GM19043 (cell line): Measurements from ENCODE around the gene NLGN1.

Source experiments
- ATAC-seq: cut with Tn5 transposase; IDR thresholded peaks from one replicate; pipeline ENCODE4 v1.9.1; 2021; ENCODE audit warnings: low read depth; ENCODE audit not compliant: unreplicated experiment

The NLGN1 gene

DNA sequence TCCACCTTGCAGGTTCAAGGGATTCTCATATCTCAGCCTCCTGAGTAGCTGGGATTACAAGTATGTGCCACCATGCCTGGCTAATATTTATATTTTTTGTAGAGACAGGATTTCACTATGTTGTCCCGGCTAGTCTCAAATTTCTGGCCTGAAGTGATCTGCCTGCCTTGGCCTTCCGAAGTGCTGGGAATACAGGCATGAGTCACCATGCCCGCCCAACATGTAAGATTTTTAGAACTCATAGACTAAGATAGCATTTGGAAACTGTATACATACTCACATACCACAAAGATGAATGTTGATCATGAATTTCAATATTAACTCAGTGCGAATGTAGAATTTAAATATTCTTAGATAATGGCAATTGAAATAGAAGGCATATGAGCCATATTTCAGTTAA, 718.9 kb downstream of the NLGN1 start:
- ATAC-seq, result no peak

DNA sequence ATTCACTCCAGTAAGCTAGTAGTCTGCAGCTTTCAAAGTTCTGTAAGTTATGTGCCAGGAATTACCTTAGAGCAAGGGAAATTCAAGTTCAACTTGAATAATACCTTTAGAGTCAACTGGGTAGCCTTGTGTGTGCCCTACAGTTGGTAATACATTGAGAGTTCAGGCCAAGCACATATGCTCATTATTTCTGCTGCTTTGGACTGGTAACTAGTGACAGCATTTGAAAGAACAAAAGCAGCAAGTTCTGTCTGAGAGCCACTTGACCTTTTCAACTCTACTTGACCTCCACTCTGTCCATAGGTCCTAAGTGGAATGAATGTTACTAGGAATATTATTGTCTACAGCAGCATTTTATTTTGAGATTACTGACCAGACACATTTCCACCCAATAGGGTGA, 723.5 kb downstream of the NLGN1 start:
- ATAC-seq, result no peak

DNA sequence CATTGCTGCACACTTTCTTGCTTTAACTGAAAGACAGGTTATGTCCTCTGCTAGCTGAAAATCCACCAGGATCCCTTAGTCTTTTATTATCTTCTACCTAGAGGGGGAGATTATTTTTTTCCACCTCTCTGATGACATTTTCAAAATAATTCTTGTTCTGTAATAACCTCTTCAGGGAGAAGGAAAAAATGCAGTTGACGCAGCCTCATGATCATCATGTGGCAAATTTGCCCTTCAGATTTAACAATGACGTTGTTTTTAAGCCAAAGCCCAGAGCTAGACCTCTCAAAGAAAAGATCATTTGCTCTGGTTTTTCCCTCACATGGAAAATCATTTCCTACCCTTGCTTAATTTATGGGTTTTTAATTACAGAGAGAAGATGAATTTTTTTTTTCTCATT, 724.9 kb downstream of the NLGN1 start:
- no peak for ATAC-seq

DNA sequence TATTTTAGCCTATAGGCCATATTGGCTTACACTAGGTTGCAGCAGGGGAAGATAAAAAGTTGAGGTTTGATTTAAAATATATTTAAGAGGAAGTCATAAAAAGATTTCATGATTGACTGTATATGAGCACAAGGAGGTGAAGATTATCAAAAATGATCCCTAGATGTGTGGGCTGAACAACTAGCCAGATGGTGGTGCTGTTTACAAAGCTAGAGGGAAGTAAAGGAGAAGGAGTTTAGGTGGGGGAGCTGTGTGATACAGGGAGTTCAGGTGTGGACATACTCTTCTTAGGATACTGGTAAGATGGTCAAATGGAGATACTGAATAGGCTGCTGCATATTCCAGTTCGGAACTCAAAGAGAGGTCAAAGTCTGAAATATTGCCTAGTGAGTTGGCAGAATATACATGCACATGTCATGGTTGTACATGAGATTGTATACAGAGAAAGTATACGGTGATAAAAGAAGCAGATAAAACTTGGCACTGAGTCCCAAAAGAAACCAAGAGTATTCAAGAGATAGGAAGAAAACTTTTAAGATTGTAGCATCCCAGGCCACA, 727.8 kb downstream of the NLGN1 start:
- no peak for ATAC-seq

DNA sequence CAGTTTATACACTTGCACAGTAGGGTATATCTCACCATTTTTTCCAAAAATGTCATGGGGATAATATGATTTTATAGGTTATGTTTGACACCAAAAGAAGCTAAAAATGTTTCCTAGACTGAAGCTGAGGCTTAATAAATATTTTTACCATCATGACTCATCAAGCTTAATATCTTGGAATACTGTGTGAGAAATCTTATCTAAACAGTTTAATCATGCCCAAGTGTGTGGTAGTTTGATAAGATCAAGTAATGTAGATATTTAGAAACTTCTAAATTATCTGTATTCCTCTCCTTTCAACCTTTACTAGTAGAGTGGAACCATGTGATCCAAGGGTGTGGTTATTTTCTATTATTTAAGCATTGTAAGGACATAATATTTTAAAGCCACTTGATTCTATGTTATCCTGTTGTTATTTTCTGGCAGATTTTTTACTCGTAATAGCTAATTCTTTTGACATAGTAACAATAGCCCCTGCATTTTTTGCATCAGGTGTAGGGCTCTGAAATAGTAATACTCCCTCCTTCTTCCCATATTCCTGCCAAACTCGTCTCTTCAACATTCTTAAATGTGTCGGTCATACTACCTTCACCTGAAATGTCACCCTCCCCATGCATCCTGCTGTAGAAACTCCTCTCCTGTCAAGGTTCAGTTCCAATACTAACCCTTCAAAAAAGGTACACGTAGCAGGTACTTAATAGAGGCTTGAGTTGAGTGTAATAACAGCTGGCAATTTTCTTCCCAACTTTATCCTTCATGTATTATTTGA, 729.6 kb downstream of the NLGN1 start:
- no peak for ATAC-seq

DNA sequence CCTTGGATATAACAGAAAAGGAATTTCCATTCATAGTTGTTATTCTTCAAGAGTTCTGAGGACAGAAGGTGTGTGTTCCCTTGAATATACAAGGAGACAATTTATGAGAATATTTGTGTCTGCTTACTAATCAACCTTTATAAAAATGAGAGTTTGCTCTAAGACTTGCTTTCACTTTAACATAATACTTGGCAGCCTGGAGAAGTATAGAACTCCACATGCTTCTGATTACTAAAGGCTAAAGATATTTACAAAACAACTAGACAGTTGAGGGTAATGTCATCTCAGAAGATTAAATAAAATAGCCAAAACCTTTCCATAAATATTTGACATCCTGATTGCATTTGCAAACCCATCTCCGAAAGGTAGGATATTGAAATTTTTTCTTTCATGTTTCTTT, 734.5 kb downstream of the NLGN1 start:
- ATAC-seq, result no peak

DNA sequence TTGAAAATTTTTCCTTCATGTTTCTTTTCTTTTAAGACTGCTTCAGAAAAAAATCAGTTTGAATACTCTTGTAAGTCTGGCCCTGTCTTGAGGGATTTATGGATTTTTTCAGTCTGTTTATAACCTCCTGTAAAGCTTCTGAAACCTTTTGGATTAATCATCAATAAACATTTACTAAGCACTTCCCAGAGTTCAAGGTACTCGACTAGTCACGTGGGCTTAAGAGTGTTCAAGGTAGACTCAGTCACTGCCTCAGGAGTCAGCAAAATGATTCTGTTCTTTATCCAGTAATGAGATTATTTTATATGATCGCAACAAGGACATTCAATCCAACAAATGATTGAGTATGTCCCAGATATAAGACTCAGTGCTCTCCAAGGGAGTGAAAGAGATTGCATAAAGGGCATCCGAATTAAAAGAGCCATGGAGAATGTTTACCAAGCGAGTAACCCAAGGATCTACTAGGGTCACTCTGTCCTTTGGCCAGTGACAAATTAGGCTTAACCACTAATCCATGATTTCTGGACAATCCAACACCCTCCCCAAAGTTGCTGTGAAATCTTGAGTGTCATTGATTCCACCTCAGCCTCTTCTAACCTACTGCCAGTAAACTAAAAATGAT, 735.0 kb downstream of the NLGN1 start:
- ATAC-seq, result no peak

DNA sequence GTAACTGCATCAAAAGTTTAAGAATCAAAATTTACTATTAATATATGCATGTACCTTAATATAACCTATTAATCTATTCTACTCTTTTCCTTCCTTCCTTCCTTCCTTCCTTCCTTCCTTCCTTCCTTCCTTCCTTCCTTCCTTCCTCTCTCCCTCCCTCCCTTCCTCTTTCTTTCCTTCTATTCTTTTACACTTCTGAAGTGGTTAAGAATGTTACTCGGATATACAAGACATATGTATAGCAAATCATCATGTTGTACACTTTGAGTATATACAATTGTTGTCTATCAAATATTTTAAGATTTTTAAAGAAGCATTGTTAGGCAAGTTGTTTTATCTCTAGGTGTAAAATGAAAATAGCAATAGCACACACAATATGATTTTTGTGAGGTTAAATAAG, 748.5 kb downstream of the NLGN1 start:
- no peak for ATAC-seq

DNA sequence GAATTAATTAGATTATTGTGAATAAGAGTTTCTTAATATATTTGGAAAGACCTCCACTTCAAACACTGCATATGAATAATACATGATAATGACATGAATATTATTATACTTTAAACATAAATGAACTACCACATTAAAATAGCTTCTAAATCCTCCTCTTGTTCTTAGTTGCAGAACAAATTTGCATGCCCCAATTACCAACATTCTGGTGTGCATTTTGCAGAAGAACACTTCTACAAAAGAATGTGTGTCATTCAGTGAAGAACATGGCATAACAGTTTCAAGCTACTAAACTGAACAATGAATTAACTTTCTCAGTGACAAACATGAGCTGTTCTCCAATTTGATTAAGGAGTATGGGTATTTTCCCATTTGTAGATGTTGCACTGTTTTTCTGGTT, 750.3 kb downstream of the NLGN1 start:
- ATAC-seq, result no peak

DNA sequence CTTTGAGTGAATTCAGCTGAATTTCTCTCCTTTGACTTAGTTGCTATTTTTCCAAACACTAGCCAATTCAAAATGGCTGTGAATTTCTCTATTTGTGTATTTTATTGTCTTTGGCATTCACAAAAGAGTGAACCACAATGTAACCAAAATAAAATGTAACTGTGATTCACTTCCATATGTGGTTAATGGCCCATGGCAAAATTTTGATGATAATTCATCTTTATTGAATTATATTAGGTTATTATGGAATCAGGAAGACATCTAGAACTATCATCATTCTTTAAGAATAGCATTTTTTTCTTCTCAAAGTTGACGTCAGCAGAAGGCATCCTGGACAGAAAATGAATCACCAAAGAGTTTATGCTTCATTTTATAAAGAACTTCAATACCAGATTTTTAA, 756.3 kb downstream of the NLGN1 start:
- no peak for ATAC-seq

DNA sequence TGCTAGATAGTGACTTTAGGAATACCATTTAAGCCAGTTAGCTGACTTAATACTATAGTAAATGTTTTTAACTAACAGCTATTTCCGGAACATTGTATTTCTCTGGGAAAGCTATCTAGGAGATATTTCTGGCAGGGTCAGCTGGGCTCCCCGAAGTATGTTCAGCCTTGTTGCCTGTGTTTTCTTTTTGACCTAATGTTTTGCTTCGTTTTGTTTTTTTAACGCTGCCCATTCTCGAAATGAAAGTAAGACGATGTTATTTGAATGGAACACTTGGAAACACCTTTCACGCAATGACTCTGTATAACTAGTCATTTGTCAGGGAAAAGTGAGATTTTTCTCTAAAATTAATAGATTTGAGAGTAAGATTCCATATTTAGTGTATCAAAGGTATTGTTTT, 758.7 kb downstream of the NLGN1 start:
- no peak for ATAC-seq

DNA sequence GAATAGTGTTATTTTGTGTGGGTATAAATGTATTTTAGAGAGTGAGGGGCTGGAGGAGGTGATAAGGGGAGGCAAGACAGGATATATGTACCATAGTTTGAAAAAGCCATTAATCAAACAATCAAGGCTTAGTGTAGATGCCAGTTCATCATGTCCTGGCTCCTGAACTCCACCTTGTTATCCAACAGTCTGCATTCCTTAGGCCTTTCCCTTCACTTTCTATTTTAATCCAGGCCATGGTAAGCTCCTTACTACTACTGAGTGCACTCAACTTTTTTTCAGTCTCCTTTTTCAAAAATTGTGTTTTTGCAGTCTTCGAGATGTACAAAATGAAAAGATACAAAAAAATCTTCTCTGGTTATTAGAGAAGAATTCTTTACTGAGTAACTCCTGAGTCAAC, 761.1 kb downstream of the NLGN1 start:
- ATAC-seq, result no peak

DNA sequence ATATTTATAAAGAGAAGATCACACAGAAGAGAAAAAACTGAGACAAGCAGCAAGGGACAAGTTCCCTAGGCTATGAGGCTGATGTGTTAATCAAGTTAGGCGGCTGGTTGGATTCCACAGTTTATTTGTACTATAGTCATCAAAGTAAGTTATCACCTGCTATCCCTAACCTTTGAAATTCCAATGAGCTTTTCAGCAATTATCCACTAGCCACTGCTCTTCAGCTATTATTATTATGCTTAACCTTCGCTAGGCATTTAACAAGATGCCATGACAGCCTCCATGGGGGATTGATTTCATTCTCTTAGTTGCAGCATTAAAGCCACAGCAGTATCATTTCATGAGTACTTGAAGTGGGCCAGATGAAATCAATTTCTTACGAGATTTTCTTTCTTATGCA, 762.1 kb downstream of the NLGN1 start:
- ATAC-seq, result no peak

DNA sequence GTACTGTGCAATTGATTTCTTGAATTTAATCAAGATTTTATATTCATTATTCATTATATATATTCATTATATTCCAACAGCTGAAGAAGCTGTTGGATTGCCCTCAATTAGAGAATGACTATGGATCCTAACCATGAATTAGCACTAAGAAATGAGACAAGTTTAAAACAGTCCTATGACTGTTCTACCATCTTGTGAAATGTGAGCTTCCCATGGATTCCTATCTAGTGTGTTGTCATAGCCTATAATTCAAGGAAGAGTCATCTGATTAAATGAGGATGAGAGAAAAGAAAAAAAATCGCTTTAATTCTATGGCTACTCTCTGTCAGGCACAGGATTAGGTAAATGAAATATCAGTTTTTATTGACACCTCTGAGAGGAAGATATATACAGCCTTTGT, 765.0 kb downstream of the NLGN1 start:
- ATAC-seq, result no peak

DNA sequence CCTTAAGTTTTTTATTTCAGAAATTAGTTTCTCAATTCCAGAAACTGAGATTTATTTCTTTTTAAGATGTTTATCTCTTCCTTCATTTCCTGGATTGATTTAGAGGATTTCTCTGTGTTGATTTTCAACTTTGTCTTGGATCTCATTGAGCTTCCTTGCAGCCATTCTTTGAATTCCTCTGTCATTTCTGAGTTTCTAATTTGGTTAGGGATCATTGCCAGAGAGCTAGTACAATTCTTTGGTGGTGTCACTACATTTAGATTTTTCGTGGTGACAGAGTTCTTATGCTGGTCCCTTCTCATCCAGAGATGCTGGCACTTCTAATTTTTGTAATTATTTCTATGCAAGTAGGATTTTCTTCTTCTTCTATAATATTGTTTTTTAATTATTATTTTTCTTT, 770.5 kb downstream of the NLGN1 start:
- ATAC-seq, result no peak

DNA sequence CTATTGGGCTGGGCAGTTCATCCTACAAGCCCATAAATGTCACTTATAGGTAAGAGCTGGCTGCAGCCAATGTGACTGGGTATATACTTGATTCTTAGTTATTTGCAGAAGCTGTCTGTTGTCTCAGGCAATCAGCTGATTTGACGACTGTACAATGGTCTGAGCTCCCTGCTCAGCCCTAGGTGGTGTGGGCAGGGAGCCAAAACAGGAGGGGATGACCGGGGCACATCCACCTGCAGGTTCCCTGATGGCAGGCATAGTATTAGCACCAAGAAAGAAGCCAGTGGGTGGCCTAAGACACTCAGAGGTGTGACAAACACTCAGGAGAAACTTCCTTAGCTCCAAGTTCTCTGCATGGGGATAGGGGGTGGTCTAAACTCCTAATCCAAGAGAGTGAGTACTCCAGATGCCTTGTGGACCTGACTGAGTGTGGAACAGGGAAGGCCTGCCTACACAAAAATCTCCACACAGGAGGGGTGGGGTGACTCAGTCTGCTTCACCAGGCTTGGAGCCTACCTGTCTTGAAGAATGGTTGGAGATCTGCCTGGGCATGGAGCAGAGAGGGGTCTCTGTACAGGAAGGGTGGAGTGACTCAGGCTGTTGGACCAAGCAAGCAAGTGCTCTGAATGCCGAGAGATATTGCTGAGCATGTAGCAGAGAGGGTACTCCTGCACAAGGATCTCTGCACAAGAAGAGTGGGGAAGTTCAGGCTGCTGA, 771.2 kb downstream of the NLGN1 start:
- no peak for ATAC-seq

DNA sequence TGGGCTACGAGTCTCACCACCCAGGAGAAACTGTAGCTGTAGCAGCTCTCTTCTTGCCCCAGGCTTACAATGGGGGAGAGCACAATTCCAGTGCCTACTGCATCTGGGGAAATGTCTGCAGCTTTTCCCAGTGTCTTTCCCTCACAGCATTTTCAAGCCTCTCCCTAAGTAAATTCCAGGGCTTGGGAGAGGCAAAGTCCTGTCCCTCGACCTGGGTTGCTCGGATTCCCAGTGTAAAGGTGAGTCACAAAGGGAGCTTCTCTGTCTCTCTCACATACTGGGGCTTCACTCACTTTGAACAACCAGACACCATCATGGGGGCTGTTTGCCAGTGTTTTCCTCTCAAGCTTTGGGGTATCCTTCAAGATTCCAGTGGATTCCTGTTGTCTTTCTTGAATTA, 772.2 kb downstream of the NLGN1 start:
- no peak for ATAC-seq

DNA sequence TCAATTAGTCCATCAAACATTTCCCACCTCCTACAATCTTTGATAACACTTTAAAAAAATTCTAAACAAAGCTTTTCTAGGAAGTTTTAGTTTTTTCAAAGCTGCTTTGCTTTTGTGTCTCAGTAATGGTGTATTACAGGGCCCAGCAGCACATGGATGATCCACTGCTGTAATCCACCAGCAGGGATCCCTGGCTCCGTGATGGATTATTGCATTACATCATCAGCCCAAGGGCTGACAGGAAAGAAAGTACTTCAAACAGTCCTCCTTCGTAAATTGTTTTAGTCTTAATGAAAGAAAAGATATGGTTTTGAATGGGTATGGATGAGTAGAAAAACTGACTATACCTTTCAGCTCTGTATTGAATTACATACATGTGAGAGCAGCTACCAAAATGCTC, 772.7 kb downstream of the NLGN1 start:
- no peak for ATAC-seq

DNA sequence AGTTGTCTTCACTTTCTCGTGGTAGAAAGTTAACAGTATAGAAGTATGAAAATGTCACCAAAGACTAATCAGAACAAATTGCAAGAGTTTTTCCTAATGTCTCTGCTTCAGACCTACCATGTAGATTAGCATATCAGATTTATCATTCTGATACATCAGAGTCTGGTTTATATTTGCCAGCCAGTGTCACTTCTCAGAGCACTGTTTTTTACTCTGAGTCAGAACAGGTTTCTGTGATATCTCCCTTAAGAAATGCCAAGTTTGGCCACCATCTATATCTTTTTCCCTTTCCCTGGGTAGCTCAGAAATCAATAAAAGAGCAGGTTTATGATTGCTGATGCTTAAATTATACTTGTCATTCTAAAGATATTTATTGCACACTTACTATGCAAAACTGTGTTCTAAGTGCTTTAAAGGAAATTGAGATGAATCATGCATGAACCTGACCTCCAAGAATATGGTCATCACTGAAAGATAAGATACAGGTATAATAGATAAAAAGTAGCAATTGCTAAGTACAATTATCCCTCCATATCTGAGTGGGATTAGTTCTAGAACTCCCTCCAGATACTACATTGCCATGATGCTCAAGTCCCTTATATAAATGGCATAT, 788.9 kb downstream of the NLGN1 start:
- no peak for ATAC-seq

DNA sequence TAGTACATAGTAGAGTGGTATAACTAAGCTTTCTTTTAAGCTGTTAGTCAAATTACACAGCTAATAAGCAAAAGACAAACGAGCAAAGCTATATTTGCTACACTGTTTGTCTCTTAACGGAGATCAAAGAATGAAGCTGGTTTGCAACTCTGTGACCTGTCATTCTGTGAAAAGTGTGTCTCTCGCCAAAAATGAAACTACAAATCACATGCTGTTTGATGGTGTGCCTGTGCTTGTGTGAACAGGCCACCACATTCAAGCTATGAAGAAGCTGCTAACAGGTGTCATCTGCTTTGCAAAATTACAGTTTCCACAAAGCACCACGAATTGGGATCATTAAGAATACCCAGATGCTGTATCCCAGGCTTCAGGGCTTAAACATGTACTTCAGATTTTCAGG, 793.8 kb downstream of the NLGN1 start:
- ATAC-seq, result no peak

DNA sequence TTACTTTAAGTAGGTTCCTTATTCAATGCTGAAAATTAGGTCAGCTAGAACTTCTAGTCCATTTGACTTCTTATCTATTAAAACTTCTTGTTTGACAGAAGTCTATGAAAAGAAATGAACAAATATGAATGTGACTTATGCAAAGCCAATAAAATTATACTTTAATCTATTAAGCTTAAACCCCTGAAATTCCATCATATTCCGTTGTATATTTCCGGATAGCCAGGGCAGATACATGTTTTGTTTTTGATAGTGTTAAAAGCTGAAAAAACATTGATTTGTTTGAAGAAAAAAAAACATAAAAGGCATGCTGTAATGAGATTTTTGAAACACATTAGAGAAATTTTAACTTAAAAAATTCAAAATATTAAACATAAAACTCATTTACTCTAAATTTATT, 794.4 kb downstream of the NLGN1 start:
- ATAC-seq, result no peak
